C4-2B (cell line): ENCODE measurements around the gene S1PR1.
"Not testable (repeated sequence)": the region's sequence is repeated elsewhere in the genome, so short reads cannot be mapped to it uniquely, and the experiment has no call there.

Source experiments
- CTCF ChIP-seq: fragments of 450-650 bp; conservative IDR thresholded peaks from 2 replicates; pipeline ENCODE4 v1.5.1; 2017; ENCODE audit warnings: mild to moderate bottlenecking
- ZFX ChIP-seq: fragments of 450-650 bp; IDR thresholded peaks from 2 replicates; pipeline ENCODE4 v1.6.1; 2017

- not testable (repeated sequence) for TF ChIP-seq CTCF, ZFX
These were observed 29.5 kb upstream of the S1PR1 start for GRCh38 chr1:101207271-101207670.
